GM19468 (cell line): Measurements from ENCODE around the gene MDM4.

ENCODE experiments used
- ATAC-seq: cut with Tn5 transposase; IDR thresholded peaks from one replicate; pipeline ENCODE4 v1.9.1; 2021; ENCODE audit warnings: mild to moderate bottlenecking, moderate library complexity, moderate number of reproducible peaks; ENCODE audit not compliant: unreplicated experiment; ENCODE audit errors: extremely low read depth

The MDM4 gene, protein sequence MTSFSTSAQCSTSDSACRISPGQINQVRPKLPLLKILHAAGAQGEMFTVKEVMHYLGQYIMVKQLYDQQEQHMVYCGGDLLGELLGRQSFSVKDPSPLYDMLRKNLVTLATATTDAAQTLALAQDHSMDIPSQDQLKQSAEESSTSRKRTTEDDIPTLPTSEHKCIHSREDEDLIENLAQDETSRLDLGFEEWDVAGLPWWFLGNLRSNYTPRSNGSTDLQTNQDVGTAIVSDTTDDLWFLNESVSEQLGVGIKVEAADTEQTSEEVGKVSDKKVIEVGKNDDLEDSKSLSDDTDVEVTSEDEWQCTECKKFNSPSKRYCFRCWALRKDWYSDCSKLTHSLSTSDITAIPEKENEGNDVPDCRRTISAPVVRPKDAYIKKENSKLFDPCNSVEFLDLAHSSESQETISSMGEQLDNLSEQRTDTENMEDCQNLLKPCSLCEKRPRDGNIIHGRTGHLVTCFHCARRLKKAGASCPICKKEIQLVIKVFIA

DNA sequence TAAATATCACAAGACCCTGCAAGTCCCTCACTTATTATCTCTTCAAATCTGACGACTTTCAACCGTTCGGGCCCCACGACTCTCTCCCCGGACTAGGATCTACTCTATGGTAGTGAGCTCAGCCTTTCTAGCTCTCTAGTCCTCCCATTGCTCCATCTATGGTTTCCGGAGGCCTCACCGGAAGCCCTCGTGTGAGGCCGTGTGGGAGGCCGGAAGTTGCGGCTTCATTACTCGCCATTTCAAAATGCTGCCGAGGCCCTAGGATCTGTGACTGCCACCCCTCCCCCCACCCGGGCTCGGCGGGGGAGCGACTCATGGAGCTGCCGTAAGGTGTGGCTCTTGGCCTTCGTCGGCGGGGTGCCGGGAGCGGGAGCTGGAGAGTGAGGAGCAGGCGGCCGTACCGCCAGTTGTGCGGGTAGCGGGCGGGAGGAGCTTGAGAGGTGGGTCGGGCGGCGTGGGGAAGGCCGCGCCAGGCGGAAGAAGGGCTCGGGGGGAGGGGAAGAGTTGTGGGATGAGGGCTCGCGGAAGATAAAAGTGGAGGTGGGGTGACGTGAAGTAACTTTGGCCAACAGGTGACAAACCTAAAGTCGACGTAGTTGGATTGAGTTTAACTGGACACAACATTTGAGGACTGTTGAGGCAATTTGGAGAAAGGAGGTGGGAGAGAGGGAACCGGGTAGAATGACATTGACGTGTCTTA, at the start of gene MDM4:
MDM4 (plus strand) TSS at position 227 of the 700 bp plus-strand sequence. CDS start 9,113 bp downstream, outside the sequence.
- peak; percentile 62 for ATAC-seq

DNA sequence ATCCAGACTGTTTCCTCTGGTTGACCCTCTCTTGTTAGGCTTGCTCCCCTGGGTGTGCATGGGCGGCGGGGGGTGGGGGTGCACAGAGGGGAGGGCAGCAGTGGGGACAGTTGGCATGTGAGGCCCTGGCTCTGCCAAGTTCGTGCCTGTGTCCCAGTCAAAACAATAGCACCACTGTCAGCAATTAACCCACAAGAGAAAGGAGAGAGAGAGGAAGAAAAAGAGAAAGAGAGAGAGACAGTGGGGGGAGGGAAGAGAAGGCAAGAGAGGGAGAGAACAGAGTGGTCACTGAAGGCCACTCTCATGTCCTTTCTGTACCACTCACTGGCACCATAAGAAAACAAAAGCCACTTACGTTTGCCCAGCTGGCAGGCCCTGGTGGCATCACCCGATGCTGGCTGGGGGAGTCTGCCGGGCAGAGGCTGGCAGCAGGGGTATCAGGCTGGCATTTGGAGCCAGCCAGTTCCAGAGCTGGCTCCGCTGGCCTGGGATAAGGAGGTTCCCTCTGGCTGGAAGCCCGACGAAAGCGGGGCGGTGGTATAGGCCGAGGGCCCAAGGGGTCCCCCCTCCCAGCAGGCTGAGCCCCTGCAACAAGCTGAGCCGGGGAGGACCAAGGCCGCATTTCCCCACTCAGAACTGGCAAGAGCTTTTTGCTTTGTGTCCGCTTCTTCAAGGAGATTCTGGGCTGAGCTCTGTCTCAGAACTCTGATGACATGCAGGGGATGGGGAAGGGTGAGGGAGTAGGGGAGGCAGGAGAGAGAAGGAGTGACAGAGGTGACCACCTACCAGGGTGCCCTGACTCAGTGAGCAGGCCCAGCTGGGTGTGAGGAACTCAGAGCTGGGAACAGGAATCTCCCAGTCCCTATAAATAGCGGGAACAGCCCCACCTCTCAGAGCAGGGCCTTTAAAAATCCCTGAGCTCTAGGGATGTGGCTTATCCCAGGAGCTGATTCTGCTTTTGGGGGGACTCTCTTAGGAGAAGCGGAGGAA, 49.5 kb upstream of the MDM4 start:
- ATAC-seq: no peak

DNA sequence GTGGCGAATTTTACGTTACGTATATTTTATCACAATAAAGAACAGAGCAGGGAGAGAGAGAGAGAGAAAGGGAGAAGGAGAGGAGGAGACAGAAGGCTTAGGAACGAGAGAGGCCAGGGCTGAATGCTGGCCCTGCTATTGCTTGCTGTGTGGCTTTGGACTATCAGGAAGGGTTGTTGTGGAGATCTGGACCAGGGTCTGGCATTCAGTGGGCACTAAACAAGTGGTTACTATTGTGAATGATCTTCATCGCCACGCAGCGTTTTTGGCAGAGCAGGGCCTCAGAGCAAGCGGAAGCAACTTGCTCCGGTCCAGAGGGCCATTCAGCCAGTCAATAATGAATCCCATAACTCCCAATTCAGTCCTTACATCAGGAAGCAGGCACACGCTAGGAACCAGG, 48.0 kb upstream of the MDM4 start:
- ATAC-seq: no peak

DNA sequence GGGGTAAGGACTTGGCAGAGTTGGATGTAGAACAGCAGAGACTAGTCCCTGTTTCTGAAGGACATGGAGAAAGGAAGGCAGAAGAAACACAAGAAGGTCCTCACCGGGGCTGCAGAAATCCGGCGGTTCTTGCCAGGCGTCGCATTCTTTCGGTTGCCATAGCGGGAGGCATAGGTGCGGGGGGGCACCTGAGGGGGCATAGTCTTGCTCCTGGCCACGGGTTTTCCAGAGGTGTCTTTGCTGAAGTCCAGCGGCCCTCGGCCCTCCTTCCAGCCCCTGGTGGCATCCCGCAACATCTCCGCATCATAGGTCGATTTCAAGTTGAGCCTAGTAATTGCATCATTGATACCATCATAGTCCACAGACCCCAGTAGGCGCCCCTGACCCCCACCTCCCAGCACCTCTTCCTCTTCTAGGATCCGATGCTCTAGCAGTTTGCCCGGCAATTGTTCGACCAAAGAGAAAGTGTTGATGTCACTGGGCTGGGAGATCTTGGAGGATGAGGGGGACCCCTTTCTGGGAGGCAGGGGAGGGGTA, 47.4 kb upstream of the MDM4 start:
- no peak for ATAC-seq

DNA sequence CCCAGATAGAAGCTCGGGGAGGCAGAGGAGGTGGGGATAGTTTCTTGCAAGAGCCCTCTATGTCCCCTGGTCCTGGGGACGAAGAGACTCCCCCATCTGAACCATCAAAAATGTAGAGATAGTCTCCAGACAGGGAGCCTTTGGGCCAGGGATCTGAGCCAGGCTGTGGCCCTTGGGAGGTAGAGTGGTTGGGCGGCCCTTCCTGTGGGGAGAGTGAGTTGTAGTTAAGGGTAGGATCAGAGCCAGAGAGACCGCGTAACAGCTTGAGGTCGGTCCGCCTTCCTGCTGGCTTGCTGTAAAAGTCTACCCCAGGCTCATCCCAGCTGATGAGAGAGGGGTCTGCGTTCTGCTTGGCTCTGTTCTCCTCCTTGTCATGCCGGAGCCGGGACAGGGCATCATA, 46.9 kb upstream of the MDM4 start:
- ATAC-seq: no peak

DNA sequence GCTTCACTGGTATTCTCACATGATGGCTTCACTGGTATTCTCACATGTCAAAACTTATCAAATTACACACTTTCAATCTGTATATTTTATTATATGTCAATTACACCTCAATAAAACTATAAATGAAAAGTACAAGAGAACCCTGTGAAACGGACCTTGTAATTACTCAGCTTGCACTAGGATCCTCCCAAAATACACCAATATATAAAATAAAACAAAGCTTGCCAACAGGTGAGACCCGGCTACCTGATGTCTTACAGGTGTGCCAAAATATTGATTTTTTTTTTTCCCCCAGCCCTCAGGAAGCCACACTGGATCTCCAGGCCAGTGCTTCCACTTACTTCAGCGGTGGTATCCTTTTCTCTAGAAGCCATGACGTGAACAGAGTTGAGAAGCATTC, 44.5 kb upstream of the MDM4 start:
- ATAC-seq: no peak

DNA sequence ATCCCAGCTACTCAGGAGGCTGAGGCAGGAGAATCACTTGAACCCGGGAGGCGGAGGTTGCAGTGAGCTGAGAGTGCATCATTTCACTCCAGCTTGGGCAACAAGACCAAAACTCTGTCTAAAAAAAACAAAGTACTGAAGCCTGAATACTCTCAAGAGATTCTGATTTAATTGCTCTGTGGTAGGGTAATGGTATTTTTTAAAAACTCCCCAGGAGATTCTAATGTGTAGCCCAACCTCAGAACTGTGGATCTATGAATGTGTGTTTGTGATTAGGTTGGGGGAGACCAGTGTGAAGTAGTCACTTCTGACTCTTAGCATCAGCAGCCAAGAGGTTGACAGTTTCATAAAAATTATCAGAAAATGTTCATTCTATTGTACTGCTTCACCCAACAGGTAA, 43.5 kb upstream of the MDM4 start:
- no peak for ATAC-seq

DNA sequence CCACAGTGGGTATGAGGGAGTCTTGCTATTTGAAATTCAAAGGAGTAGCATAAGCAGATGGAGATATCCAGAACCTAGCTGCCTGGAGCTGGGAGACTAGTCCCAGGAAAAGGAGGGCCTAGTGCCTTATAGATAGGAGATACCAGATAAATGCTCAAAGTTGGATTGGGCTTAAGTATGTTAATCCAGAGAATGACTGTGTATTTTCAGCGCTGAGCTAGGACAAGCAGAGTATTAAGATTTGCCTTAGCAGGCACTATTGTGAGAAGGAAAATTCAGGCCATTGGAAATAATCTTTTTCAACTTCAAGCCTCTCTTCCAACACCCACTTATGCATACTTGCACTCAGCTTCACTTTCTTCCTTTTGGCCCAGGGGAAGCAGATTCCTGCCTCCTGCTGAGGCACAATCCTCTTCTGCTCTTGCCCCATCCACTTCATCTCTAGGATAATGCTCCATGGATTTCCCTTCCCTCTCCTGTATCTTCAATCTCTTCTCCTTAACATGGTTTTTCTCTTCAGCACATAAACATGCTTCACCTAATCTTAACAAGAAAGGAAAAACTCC, 42.7 kb upstream of the MDM4 start:
- no peak for ATAC-seq

DNA sequence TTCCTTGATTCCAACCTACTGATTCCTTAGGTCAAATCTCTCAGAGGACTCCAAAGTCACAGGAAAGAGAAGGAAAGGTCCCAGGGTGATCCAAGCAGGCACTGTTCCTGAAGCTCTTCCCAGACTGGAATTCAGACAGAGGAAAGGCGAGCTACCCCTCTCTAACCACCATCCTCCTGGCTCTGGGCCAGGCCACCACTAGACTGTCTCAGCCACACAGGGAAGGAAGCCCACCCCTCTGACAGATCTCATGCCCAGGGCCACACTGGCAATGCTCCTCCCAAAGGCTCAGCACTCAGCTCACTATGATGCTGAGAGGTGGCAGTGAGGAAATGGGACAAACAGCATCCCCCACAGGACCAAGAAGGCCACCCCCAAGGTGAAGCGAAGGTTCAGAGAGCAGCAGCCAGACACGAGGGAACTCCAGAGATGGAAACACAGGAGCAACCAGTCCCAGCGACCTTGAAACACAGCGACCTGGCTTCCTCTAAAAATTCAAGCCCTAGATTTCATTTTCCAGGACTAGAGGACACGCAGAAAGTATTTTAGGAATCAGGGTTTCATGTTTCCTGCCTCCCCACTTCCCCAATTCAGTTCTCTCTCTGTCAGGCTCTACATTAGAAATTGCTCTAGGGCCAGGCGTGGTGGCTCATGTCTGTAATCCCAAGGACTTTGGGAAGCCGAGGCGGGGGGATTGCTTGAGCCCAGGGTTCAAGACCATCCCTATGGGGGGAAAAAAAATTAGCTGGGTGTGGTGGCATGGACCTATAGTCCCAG, 40.4 kb upstream of the MDM4 start:
- ATAC-seq: no peak

DNA sequence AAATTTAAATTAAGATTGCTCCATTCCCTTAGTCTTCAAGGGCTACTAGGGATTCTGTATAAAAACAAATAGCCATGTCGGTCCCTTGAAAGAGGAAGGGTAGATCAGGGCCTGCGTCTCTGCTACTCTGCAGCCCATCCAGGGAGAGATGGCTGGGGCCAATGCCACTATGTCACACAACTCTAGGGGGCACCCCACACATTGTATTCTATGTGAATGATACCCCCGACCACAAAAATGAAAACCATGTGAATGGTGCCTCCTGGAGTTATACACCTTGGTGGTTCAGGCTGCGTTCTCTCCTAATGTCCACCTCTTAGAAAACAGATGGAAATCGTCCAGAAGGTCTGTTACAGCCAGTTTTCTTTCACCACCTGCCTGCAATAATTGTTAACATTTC, 39.6 kb upstream of the MDM4 start:
- ATAC-seq: no peak

DNA sequence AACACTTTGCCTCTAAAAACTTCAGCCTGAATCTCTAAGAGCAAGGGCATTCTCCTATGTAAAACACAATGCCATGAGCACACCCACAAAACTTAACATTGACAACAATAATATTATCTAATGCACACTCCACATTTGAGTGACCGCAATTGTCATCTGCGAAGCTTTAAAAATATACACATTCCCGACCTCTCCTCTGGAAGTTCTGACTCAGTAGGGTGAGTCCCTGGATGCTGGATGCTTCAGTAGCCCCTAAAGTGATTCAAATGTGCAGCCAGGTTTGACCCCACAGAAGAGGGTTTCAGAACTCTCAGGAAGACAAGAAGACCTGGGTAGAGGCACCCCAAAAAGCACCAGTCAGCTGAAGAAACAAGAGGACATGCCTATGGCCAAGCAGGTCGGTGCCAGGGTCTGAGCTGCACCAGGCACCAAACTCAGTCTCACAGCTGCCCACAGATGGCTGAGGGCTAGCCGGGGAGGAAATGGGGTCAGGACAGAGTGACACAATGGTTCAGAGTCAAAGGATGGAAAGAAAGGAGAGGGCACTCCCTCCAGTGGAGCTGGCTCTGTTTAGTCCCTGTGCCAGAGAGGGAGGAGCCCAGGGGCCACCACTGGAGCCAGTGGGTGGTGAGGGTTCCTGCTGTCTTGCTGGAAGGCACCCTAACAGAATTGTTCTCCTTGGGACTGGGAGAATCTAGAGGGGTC, 39.0 kb upstream of the MDM4 start:
- ATAC-seq: no peak

DNA sequence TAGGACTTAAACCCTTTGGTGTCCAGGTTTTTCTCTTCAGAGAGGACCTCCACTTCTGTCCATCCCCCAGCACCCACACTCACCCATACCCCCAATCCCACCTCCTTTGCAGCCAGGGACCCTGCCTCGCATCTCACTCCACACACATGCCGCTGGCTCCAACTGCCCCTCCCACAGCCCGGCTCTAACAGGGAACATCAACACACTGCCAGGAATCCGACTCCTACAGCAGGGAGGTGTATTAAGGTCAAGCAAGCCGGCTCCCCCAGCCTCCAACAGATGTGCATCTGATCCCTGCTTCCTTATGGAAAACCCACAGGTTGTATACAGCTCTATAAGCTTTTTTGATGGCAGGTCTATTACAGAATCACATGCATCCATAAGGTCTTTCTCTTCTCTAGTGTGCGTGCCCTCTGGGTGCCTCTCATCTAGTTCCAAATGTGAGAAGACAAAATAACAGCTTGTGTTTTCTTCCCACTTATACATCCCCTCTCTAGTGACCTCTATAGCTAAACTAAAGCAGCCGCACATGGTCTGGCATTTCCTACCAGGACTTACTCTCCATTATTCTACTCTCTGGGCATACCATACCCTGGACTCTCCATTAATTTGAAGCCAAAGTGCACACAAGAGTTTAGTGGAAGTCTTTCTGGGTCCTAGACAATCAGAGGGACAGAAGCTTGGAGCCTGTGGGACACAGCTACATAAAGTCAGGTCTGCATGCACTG, 37.9 kb upstream of the MDM4 start:
- ATAC-seq: no peak

DNA sequence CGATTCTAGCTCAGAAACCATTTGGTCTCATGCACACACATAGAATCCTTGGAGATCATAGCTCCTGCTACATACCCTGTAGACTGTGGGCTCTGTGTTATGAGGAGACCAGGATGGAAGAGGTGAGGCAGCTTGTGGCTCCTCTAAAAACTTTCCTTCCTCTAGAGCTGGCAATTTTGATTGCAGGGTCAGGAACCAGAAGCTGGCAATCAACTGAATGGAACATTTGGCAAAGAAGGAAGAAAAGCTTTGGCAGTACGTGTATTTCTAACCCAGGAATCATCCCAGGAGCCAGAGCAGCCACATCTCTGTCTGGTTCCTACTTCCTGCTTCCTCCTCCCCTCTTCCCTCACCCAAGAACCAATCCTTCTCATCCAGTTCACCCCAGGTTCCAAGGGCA, 37.3 kb upstream of the MDM4 start:
- ATAC-seq: no peak

DNA sequence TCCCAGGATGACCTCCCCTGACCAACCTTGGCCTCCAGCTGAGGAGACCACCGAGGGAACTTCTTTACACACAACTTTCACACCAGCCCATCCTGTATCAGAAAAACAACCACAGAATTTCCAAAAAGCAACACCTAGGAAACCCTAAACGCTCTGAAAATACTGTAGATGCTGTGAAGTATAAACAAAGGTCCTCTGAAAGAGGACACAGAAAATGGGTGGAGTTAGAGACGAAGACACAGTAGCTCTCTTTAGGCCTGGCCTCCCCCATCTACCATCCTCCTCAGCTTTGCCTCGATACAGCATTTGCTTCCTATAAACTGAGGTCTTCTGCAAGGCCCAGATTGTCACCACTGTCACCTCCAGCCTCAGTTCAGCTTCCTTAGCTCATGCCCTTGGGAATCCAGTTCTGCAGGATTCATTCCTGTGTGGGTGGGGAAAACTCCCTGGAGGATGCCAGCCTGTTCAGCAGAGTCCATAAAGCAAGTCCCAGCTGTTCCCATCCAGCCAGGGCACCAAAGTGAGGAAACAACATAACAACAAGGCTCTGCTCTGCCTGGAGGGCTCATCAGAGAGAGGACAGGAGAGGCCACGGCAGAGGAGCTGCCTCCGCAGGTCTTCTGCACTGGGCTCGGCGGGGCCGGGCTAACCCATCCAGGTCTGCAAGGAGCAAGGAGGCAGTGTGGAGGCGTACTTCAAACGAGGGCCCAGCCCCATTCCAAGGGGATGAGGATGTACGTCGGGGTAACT, 36.6 kb upstream of the MDM4 start:
- ATAC-seq: no peak

DNA sequence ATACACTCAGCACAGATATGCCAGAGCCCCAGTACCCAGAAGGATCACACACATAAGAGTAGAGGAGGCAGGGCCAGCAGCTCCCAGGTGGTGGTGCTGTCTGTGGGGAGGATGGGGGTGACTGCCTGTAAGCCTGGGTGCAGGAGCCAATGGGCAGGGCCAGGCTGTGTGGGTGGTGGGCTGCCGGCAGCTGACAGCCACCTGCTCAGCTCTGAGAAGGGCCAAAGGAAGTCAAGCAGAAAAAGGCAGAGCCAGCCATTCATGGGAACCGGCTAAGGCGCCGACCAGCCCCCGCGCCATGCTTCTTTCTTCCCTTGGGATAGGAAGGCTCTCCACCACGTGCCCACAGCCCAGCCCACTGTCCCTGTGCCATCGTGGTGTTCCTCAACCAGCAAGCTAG, 35.7 kb upstream of the MDM4 start:
- ATAC-seq: peak; percentile 48

DNA sequence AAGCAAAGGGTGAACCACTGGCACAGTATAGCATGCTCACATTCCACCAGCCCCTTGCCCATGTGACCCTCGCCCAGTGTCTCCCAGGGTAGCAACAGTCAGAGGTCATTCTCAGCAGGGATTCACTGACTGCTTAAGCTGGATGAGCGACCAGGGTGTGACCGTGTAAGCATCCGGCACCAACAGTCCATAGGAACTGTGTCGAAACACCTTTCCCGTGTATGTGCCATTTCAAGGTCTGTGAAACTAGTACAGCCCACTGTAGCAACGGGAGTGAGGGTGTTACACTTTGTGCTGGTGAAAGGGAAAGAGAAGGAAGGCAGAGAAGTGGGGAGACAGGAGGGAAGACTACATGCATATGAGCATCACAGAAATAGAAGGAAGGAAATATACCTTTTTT, 32.4 kb upstream of the MDM4 start:
- ATAC-seq: no peak
